GM08714 (cell line): Measurements from ENCODE around the gene TMEM30B.
"Not testable (repeated sequence)": the region's sequence is repeated elsewhere in the genome, so short reads cannot be mapped to it uniquely, and the experiment has no call there.

ENCODE experiments used
- H3K4me3 ChIP-seq: fragments of 200-500 bp; sonication (Bioruptor generic); 2 replicates; pipeline ENCODE4 v1.5.1; 2014; ENCODE audit warnings: mild to moderate bottlenecking, low read length, inconsistent platforms
- ZNF274 ChIP-seq: IDR thresholded peaks from 2 replicates; pipeline ENCODE4 v1.6.1; 2012; ENCODE audit warnings: mild to moderate bottlenecking, low read depth, low read length

TMEM30B gene

GRCh38 chr14:61319706-61320105, 38.6 kb upstream of the TMEM30B start:
- no peak for TF ChIP-seq ZNF274
- no peak overlapping the region for H3K4me3 ChIP-seq

DNA sequence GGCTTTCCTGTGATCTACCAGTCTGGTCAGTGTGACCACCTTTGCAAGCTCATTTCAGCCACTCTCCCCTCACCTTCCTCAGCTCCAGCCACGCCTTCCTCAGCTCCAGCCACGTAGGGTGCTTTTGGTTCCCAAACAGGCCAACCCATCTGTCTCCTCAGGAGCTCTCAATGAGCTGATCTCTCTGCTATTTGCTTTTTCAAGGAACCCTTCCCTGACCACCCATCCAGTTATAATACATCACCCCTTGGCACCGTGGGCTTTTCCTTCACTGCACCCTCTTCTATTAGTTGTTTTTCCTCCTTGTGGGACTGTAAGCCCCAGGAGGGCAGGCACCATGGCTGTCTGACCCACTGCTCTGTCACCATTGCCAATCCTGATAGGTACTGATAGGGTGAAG, 37.9 kb upstream of the TMEM30B start:
- H3K4me3 ChIP-seq: no peak overlapping the region
- no peak for TF ChIP-seq ZNF274

DNA sequence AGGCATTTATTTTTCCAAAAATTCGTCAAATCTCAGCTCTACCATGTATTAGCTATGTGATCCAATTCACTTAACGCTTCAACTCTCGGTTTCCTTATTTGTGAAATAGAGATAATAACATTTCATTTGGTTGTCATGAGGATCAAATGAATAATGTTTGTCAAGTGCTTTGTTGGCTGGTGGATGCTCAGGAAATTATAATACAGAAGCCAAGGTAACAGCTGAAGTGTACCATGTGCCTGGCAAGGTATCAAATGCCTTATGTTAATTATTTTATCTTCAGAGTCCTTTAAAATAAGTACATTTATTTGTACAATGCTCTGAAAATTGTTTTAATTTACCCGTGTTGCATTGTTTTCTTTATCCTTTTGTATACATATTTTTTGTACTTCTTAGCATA, 34.2 kb upstream of the TMEM30B start:
- H3K4me3 ChIP-seq: no peak overlapping the region
- TF ChIP-seq ZNF274: no peak

DNA sequence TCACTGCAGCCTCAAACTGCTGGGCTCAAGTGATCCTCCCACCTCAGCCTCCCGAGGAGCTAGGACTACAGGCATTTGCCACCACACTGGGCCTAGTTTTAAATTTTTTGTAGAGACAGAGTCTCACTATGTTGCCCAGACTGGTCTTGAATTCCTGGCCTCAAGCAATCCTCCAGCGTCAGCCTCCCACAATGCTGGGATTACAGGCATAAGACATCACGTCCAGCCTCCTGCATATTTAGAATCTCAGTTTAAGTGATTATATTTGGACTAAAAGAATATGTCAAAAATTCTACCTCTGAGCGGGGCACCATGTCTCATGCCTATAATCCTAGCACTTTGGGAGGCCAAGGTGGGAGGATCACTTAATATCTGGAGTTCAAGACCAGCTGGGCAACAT, 27.6 kb upstream of the TMEM30B start:
- not testable (repeated sequence) for H3K4me3 ChIP-seq

- no peak for TF ChIP-seq ZNF274
- no peak overlapping the region for H3K4me3 ChIP-seq
Observed at GRCh38 chr14:61308198-61308597, 27.1 kb upstream of the TMEM30B start.

GRCh38 chr14:61304688-61305087, 23.6 kb upstream of the TMEM30B start:
- no peak overlapping the region for H3K4me3 ChIP-seq
- no peak for TF ChIP-seq ZNF274

DNA sequence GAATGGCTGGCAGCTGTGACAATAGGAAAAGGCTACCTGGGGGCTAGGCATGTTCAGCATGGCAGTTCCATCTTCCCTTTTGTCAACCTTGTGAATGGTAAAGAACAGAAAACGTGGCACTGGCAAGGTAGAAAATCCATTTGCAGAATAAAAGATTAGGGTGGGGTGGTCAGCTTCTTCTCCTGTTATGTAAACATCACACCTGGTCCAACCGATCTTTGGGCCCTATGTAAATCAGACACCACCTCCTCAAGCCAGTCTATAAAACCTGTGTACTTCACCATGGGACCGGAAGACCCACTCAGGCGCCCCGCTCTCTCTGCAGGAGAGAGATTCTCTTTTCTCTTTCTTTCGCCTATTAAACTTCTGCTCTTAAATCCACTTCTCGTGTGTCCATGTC, 19.6 kb upstream of the TMEM30B start:
- TF ChIP-seq ZNF274: no peak
- H3K4me3 ChIP-seq: no peak overlapping the region

- TF ChIP-seq ZNF274: no peak
Observed at GRCh38 chr14:61300209-61300608, 19.1 kb upstream of the TMEM30B start.

DNA sequence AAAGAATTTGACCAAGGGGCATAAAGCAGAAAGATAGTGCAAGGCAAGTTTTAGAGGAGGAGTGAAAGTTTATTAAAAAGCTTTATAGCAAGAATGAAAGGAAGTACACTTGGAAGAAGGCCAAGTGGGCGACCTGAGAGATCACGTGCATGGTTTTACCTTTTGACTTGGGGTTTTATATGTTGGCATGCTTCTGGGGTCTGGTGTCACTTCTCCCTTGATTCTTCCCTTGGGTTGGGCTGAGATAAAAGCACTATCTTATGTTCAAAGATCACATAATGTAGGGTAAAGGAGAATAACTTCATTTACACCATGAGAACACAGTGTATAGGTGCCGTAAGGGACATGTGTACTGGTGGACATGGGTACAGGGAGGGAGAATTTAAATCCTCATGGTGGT, 17.7 kb upstream of the TMEM30B start:
- H3K4me3 ChIP-seq: no peak overlapping the region
- TF ChIP-seq ZNF274: no peak

More at GRCh38 chr14:61300209-61300608, 19.1 kb upstream of the TMEM30B start:
- no peak overlapping the region for H3K4me3 ChIP-seq

GRCh38 chr14:61297581-61297980, 16.4 kb upstream of the TMEM30B start:
- no peak for TF ChIP-seq ZNF274
- H3K4me3 ChIP-seq: no peak overlapping the region

- no peak for TF ChIP-seq ZNF274
- H3K4me3 ChIP-seq: no peak overlapping the region
Observed at GRCh38 chr14:61296719-61297502, 15.8 kb upstream of the TMEM30B start.

DNA sequence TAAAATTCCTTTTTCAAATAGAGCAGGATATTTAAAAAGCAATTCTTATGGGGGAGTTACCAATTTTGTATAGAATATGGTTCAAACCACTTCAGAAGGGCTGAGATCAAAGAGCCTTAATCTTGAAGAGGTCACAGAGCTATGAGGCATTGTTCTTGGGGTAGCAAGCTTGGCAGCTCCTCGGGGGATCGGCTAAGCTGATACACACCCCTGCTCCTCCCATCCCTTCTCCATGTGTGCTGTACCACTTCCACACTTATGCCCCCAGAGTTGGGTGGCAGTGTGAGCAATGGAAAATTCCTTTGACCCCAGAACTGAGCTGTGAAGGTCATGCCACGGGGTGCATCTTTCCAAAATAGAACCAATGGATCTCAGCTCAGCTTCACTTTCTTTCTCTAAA, 15.0 kb upstream of the TMEM30B start:
- no peak overlapping the region for H3K4me3 ChIP-seq
- no peak for TF ChIP-seq ZNF274

- TF ChIP-seq ZNF274: no peak
- no peak overlapping the region for H3K4me3 ChIP-seq
Observed at GRCh38 chr14:61290701-61291100, 9.6 kb upstream of the TMEM30B start.

GRCh38 chr14:61288720-61289119, 7.6 kb upstream of the TMEM30B start:
- no peak for TF ChIP-seq ZNF274
- H3K4me3 ChIP-seq: no peak overlapping the region

DNA sequence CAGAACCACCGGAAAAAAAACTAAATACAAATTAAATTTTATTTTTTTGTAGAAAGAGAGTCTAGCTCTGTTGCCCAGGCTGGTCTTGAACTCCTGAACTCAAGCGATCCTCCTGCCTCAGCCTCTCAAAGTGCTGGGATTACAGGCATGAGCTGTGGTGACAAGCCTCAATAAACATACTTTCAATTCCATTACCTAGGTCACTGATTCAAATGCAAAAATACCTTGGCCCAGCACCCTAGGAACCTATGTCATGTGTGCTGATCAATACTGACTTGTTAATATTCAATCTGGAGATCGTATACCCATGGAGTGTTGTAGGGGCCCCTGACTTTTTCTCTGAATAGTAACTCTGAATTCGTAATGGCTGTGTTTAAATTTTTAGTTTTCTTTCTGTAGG, 7.1 kb upstream of the TMEM30B start:
- no peak overlapping the region for H3K4me3 ChIP-seq
- no peak for TF ChIP-seq ZNF274

DNA sequence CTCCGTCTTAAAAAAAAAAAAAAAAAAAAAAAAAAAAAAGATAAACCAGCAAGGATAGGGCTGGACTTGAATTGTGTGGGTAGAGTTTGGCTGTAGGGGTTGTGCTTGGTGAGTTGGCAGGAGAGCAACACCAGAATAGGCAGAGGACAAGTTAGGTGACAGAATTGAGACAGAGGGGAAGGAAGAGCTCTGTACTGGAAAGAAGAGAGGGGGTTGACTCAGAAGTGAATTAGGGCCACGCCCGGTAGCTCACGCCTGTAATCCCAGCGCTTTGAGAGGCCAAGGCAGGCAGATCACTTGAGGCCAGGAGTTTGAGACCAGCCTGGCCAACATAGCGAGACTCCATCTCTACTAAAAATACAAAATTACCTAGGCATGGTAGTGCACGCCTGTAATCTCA, 6.1 kb upstream of the TMEM30B start:
- no peak for TF ChIP-seq ZNF274

DNA sequence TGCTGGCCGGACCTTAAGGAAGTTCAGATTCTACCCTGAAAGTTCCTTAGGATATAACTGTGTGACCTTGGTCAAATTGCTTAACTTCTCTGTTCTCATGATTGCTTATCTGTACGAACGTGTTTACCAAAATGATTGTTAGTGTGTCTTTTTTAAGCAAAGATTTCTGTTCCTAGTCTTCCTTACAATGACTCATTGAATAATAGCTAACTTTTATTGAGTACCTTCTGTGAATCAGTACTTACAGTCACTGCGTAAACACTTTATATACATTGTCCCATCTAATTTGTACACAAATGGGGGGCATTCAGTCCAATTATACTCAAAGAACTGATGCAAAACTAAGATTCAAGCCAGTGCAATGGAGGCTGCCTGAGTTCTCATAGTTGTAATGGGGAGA, 4.2 kb upstream of the TMEM30B start:
- TF ChIP-seq ZNF274: no peak

More for the DNA sequence above, 6.1 kb upstream of the TMEM30B start:
- no peak overlapping the region for H3K4me3 ChIP-seq

More for the DNA sequence above, 4.2 kb upstream of the TMEM30B start:
- H3K4me3 ChIP-seq: no peak overlapping the region
